ENCODE results near the gene FAR1.

DNA sequence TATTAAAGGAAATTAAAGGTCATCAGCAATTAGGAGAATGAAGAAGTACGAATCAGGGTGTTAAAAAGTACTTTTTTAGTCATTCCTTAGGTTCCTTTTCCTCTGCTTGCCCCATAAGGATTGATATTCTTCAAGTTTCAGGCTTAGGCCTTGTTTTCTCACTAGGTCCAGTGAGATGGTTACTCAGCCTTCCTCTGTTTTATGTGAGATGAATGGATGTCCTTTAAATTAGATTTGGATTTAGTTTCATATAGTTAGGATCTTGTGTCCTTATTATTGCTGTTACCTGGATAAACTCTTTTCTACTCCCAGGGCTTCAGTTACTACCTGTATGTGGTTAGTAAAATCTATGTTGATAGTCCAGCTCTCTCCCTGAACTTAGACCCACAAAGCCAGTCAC, 29.2 kb downstream of the FAR1 start:
- TF ChIP-seq FOXA1 (IDR thresholded peaks at IDR 0.05) (no peak), FOXK2 (IDR thresholded peaks at IDR 0.05) (no peak), ZNF384 (IDR thresholded peaks at IDR 0.05) (no peak), SP1 (IDR thresholded peaks at IDR 0.05) (no peak), BHLHE40 (IDR thresholded peaks at IDR 0.05; ENCODE audit: borderline replicate concordance) (no peak), FOXM1 (IDR thresholded peaks at IDR 0.05; ENCODE audit: borderline replicate concordance) (no peak)

All from HEK293T (cell line).